Measurements from ENCODE around the gene TLL2.

TLL2 gene

DNA sequence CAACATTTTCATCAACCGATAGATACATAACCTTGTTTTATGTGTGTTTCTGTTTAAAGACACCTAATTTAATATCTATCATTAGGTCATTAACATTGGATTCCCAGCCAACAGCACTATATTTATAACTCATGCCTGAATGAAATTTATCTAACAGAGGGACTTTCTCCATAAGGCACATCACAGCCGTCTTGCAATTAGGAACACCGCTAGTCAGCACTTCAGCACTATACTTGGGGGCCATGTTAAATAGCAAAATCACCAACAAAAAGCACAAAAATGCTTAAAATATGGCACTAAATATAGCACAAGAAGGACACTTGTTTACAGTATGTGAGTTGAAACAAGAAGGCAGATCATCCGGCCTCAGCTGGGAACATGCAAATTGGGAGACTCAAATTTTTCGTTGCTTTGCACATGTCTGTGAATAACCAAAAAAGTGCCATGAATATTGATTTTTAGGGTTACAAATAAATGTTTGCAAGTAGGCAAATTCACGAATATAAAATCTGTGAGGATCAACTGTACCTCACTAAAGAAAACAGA is 51.0 kb downstream of the TLL2 start:
- no peak for DNase-seq

DNA sequence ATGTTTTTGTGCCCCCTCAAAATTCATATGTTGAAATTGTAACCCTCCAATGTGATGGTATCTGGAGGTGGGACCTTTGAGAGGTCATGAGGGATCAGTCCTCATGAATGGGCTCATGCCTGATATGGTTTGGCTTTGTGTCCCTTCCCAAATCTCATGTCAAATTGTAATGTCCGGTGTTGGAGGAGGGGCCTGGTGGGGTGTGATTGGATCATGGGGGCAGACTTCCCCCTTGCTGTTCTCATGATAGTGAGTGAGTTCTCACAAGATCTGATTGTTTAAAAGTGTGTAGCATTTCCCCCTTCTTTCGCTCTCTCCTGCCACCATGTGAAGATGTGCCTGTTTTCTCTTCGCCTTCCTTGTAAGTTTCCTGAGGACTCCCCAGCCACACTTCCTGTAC is 53.4 kb downstream of the TLL2 start:
- DNase-seq, result no peak

DNA sequence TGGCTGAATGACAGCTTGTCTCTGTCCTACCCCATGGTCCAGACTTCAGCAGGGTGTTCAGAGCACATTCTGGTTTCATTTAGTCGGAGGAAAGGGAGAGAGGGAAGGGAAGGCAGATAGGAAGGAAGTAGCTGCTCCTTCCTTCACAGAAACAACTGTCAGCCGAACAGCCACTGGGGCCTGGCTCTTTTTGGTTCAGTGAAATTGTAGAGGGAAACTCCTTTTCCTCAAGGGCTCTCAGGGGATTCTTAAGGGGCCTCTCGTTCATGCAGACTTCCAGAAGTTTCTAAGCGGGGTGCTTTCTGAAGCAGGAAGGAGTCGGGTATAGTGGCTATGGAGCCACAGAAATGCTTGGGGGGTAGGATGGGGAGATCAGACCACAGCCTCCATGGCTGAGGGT is 56.4 kb downstream of the TLL2 start:
- DNase-seq, result no peak

DNA sequence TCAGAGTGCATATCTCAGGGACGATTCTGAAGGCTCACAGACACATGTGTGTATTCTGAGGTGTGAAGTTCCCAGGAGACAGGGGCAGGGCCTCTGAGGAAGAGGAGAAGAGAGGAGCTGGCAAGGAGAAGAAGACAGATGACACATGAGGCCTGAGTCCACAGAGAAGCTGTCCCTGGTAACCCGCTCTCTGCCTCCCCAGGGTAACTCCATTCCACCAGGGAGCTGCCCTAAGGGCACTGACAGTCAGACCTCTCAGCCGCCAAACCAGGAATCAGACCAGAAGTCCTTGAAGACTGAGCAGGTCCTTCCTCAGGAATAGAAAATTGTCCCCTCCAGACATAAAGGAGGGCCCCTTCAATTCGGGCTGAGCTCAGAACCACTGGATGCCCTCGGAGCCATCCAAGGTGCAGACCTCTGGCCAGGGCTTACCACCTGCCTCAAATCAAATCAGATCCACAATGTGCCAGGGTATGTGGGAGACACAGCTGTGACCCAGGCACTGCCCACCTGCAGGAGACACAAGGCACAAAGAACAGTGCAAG is 57.4 kb downstream of the TLL2 start:
- no peak for DNase-seq

DNA sequence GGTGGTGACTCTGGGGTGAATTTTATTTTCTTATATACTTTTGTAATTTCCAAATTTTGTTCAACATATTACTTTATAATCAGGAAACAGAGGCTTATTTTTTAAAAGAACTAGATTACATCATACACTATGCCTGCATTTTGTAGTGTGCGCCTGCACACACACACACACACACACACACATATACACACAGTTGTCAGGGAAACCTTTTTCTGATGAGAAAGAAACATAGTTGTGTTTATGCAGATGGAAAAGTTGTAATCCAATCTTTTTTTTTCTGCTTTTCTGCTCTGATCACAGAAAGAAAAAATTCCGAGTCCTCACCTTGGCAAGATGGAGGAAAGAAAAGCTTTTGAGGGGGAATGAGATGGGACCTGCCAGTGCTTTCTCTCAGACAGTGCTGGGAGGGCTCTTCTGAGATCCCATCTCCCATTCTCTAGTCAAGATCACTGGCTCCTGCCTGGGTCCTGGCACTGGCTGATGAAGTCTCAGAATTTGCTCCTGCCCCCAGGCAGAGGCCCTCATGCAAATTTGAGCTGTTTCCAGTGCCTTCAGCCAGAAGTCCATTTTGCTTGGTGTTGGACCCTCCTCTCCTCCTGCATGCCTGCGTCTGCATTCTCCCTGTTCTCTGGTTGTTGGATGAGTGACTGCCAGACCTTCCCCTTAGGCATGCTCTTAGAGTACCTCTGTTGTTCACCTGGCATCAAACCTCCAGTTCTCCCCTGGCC is 59.7 kb downstream of the TLL2 start:
- no peak for DNase-seq

DNA sequence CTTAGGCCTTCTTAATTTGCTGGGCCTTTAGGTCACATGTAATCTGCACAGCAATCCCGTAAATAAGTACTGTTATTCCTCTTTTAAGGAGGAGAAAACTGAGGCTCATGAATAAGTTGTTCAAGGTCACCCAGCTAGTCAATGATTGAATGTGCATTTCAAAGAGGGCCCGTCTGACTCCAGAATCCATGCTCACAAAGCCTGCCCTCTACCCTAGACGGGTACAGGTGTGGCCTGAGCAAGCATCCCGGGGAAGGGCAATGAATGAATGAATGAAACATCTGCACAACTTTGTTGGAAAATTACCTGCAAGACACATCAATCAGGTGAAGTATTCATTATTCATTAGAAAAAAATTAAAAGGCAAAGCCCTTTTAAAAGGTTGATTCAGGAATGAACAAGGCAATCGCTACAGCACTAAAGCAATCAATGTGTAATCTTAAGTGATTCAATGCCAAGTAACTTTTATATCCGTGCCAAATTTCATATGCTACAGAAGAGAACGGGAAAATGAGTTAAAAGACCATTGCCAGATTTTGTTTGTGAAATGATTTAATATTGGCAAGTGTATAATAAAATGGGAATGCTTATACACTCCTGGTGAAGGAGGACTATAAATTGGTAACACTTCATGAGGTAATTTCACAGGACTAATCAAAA is 61.1 kb downstream of the TLL2 start:
- DNase-seq, result no peak

DNA sequence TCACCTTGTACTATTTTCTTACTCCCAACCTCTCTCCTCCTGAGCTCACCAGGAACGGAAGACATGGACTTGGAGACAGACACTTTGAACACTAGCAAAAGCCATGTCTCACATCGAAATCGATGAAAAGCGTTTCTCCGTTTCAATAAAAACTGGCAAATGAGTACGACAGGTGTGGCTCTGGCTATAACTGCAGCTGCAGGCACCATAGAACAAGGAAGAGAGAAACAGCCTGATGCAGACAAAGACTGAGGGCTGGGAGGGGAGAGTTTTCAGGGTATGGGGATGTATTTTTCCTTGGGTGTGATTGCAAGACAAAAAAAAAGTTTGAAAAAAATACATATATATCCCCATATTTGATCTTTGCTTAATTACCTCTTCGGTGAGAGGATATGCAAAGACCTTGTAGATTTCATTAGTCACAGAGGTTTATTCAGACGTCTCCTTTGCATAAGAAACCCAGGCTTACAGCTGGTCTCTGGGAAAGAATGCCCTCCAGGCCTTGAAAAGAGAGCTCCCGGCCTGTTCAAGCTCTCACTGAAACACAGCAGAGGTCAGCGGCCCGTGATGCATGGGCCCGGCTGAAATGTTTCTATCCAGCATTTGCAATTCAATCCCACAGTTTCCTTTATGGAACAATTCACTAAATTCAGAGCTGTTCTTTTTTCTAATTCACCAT is 63.1 kb downstream of the TLL2 start:
- DNase-seq, result no peak

DNA sequence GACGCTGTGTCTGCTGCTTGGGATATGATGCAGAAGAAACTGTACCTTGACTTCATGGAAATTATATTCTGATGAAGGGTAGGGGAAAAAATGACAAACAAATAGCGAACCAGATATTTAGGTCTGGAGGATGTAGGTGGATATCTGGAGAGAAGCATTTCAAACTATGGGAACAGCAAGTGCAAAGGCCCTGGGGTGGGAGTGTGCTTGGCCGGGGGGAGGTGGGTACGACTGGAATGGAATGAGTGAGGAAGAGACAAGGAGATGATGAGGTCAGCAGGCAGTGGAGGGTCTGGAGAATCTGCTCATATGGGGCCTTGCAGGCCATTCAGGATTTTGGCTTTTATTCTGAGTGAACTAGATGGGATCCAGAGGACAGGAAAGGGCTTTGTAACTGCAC is 65.2 kb downstream of the TLL2 start:
- no peak for DNase-seq

DNA sequence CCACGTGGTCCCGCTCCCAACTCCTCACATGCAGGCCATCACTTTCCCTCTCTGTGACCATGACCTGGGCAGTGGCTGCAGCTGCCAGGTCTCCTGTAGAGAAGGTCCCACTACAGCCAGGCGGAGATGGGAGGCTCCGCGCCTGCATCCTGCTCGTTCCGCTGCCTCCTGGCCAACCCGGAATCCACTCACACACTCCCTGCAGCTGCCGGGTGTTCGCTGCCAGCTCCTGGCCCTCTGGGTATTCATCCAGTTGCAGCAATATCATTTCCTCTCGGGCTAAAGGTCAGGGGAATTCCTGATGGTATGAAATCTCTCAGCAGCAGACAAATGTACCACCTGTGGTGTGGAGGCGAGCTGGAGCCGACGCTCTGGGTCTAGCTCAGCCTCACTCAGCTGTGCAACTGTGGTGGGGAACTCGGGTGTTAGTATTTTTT is 65.7 kb downstream of the TLL2 start:
- no peak for DNase-seq

DNA sequence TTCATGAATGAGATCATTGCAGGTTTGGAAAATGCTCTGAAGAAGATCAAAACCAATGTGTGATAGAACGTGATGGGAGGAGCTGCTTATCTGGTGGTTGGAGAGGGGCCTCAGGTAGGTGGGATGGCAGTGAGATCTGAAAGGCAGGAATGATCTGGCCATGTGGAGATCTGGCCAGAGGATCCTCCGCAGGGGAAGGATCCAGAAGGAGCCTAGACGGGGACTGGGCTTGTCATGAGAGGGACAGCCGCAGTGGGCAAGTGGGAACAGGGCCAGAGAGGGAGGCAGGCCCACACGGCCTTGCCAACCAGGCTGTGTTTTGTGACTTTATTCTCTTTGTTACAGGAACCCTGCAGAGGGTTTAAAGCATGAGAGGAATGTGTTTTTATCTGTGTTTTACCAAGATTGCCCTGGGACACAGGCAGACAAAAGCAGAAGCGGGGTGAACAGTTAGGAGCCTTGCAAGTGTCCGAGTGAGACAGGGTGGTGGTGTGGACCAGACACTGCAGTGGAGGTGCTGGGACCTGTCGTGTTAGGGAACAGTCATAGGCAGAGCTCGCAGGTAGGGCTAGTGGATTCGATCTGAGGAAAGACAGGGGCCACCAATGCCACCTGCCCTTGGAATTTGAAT is 66.6 kb downstream of the TLL2 start:
- no peak for DNase-seq

DNA sequence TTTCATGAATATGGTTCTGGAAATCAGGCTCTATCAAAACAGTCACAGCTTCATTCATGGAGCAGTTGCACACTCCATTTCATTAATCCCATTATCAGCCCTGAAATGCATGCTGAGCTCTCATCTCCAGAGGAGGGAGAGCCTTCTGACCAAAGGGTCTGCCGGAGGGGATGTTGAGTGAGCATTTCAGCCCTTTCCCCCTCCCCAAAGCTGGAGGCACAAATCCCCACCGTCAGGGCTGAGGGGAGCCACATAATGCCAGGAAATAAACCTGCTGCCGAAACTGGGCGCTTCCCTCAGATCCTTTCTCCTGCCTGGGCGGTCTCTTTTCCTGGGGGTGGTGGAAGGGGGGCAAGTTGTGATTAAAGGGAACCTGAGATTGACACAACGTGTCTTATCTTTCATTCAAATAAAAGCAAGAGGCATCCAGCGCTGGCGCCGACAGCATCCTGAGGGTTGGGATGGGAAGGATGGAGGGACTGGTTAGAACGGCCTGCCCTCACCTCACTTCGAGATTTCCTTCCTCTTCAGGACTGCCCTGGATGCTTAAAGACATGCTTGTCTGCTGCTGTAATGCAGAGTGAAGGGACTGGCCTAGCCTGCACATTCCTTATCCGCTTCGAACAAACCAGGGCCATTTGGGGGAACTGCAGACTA is 71.6 kb downstream of the TLL2 start:
- no peak for DNase-seq

DNA sequence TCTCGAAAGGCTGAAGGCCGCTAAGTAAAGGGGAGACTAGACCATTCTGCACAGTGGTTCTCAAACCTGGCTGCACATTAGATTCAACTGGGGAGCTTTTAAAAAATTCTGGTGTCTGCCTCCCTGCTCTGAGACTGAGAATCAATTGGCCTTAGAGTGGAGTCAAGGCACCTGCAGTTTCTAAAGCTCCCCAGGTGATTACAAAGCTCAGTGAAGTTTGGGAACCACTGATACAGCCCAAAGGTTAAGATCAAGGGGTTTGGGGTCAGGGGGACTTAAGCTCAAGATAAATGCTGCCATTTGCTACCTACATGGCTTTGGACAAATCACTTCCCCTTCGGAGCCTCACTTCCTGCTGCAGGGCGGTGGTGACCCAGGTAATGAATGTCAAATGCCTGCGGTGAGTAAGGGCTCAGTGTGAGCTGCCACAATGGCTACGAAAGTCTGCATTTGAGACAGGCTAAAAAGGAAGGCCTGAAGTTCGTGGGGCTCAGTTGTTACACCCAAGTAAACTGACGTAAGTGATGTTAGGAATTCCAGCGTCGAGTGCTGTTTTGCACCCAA is 72.3 kb downstream of the TLL2 start:
- DNase-seq, result no peak

DNA sequence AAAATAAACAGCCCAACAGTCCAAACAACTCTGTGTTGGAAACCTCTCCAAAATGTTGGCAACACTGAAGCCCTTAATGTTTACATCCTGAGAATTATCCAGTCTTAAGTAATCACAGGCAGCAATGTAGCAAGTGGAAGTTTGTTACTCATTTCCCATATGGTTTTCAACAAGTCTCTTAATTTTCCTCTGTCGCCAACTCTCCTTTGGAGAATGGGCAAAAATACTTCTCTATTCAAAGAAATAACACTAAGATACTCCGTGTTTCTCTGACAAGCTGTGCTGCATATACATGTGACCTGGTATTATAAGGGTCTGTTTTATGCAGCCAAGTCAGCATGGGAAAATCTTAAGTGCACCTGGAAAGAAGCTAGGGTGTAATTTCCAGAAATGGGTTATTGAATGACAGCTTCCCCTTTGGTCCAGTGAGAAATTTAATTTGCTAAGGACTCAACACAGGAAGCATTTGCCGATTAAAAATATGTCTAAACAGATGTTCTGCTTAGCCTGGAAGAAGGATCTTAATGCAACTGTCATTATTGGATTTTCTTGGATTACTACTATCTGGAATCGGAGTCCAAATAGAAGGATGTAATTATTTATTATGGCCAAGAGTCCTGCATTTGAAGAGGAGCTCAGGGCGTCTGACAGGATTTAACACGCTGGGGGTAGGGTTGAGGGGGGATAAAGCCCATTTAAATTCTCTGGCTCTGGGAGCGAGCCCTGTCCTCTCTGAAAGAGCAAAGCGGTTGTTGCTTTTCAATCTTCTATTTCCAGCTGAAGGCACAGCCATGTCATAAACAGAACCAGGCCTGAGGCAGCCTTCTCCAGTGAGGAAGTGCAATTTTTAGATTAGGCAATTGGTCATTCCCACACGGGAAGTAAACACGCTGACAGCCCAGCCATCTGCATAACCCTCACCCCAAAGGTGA is 73.1 kb downstream of the TLL2 start:
- no peak for DNase-seq

DNA sequence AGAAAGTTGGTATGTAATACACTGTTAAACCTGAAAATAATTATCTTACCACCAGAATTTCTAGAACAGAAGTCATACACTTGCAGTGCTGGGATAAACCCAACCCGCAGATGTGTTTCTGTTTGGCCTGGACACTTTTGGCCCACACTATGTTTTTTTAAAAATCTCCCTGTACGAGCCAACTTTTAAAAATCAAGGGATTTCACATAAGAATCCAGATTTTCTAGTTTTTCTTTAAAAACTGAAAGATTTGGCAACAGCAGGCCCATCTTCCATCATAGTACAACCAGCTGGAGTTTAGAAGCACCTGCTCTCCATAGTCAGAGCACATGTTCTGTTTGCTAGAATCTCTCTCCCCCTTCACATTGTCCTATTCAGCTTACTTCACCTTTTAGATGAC is 74.0 kb downstream of the TLL2 start:
- no peak for DNase-seq

DNA sequence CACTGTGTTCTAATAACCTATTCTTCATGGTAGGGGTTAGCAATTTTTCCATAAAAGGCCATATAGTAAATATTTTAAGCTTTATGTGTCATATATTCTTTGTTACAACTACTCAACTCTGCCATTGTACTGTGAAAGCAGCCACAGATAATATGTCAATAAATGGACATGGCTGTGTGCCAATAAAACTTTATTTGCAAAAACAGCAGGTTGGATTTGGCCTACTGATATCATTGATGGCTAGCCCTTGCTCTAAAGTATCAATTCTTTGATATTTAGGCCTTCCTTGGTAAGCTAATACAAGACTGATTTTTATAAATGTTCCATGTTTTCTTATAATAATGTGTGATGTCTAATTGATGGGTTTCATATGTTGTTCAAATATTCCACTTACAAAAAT is 77.7 kb downstream of the TLL2 start:
- no peak for DNase-seq

DNA sequence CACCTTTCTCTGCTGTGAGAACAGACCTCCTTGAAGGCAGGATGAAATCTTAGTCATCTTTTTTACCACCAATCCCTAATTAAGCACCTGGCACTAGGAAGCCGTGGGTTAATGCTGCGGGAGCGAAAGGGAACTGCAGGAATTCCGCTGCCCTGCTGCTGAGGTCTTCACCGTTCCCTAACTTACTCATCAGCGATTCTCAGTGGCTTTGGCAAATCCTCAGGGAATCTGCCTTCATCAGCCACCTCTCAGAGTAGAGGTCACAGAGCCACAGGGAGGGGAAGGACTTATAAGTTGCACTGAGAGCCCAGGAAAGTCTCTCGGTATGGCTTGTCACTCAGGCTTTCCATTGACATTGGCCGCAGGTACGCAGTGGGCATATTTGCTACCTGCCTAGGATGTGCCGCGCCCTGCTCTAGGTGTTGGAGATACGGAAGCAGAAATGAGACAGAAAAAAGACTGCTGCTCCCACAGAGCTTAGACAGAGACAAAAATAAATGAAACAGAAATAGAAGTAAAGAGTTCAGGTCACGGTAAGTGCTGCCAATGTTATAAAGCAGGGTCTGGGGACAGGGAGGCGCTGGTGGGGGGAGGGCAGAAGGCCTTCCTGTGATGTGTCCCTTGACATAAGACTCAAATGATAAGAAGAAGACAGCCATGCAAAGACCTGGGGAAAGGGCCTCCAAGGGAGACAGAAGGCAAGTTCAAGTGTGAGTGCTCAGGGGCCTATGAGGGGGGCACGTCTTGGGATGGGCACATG is 82.3 kb downstream of the TLL2 start:
- DNase-seq, result no peak

DNA sequence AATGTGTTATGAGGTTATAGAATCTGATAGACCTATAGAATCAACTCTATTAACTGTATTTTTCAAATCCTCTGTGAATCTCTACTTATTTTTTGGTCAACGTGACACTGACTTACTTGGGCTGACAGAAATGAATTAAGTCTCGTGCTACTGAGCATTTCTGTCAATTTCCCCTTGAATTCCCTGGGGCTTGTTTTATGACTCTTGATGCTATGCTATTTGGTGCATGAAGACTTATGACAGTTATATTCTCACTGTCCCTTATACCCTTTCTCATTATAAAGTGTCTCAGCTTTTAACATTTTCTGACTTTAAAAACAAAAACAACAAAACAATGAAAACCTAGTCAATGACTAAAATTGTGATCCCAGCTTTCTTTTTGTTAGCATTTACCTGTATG is 86.4 kb downstream of the TLL2 start:
- no peak for DNase-seq

DNA sequence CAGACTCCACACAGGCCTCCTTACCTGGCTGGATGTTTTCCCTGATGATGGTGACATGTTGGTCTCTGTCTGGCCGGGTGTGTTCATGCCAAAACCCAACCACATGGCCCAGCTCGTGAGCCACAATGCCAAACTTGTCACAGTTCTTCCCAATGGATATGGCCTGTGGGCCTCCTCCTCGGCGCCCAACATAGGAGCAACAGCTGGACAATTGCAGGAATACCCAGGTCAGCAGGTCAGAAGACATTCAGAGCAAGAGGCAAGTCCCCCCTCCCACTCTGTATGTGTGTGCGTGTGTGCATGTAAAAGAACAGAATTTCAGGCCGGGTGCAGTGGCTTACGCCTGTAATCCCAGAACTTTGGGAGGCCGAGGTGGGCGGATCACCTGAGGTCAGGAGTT is 91.2 kb downstream of the TLL2 start:
- no peak for DNase-seq

DNA sequence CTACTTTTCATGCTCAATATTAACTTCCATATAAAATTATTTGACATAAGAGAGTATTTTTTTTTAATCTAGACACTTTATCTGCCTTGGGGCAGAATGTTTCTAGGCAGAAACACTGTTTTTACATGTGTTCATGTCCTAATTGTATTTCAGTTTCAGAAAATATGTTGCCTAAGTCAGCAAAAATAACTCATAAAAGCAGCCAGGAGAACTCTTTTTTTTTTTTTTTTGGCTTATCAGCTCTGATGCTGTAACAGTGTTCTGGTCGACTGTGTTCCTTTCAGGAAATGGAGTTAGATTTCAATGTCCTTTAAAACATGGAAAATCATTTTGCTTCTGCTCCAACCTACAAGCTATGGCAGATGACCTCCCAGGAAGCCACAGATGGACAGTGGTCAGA is 91.7 kb downstream of the TLL2 start:
- no peak for DNase-seq
